SK-N-SH treated with all-trans-retinoic acid at 6 μM for 48 hours (cell line): ENCODE measurements around the gene ALOX15B.

ENCODE experiments used
- ATAC-seq: fragments of 200-7000 bp; cut with Tn5 transposase; 3 replicates; pipeline ENCODE4 v1.9.1; 2020; ENCODE audit warnings: mild to moderate bottlenecking, moderate library complexity
- ARNTL ChIP-seq: fragments of 450-650 bp; formaldehyde crosslinking; IDR thresholded peaks from 2 replicates; pipeline ENCODE4 v1.5.0; 2020; ENCODE audit warnings: low read depth, mild to moderate bottlenecking, moderate library complexity, borderline replicate concordance
- BACH2 ChIP-seq: fragments of 250-450 bp; sonication (Bioruptor Pico); IDR thresholded peaks from 2 replicates; pipeline ENCODE4 v1.9.0; 2021; ENCODE audit warnings: mild to moderate bottlenecking, borderline replicate concordance
- CREB5 ChIP-seq: fragments of 250-450 bp; sonication (Bioruptor Pico); IDR thresholded peaks from 2 replicates; pipeline ENCODE4 v1.5.1; 2020; ENCODE audit warnings: low read depth, mild to moderate bottlenecking, moderate library complexity
- CSDC2 ChIP-seq: fragments of 250-450 bp; sonication (Bioruptor Pico); IDR thresholded peaks from 2 replicates; pipeline ENCODE4 v1.5.0; 2020; ENCODE audit warnings: mild to moderate bottlenecking, moderate library complexity
- CSRNP3 ChIP-seq: fragments of 250-450 bp; sonication (Bioruptor Pico); IDR thresholded peaks from 2 replicates; pipeline ENCODE4 v1.5.1; 2021; ENCODE audit warnings: mild to moderate bottlenecking, moderate library complexity
- ESRRG ChIP-seq: fragments of 250-450 bp; sonication (Bioruptor Pico); IDR thresholded peaks from 2 replicates; pipeline ENCODE4 v1.6.1; 2021; ENCODE audit warnings: mild to moderate bottlenecking
- PATZ1 ChIP-seq: fragments of 250-450 bp; sonication (Bioruptor Pico); IDR thresholded peaks from 2 replicates; pipeline ENCODE4 v1.8.0; 2020; ENCODE audit warnings: mild to moderate bottlenecking, moderate library complexity, borderline replicate concordance
- POU6F1 ChIP-seq: fragments of 250-450 bp; sonication (Bioruptor Pico); IDR thresholded peaks from 2 replicates; pipeline ENCODE4 v1.8.0; 2021; ENCODE audit warnings: low read depth, mild to moderate bottlenecking, moderate library complexity, borderline replicate concordance
- RARB ChIP-seq: fragments of 250-450 bp; sonication (Bioruptor Pico); IDR thresholded peaks from 2 replicates; pipeline ENCODE4 v1.8.0; 2021; ENCODE audit warnings: mild to moderate bottlenecking, moderate library complexity
- SNAI2 ChIP-seq: fragments of 250-450 bp; sonication (Bioruptor Pico); IDR thresholded peaks from 2 replicates; pipeline ENCODE4 v1.5.0; 2020; ENCODE audit warnings: mild to moderate bottlenecking, moderate library complexity
- TSHZ2 ChIP-seq: fragments of 250-450 bp; sonication (Bioruptor Pico); IDR thresholded peaks from 2 replicates; pipeline ENCODE4 v1.5.0; 2020; ENCODE audit warnings: mild to moderate bottlenecking, moderate library complexity
- ZC3H10 ChIP-seq: fragments of 250-450 bp; sonication (Bioruptor Pico); IDR thresholded peaks from 2 replicates; pipeline ENCODE4 v1.5.1; 2021; ENCODE audit warnings: mild to moderate bottlenecking, moderate library complexity
- ZFP3 ChIP-seq: fragments of 250-450 bp; sonication (Bioruptor Pico); IDR thresholded peaks from 2 replicates; pipeline ENCODE4 v1.5.0; 2020; ENCODE audit warnings: mild to moderate bottlenecking, moderate library complexity
- ZFP30 ChIP-seq: fragments of 450-650 bp; formaldehyde crosslinking; IDR thresholded peaks from 2 replicates; pipeline ENCODE4 v1.5.0; 2022; ENCODE audit warnings: mild to moderate bottlenecking, moderate library complexity
- ZNF565 ChIP-seq: fragments of 450-650 bp; formaldehyde crosslinking; conservative IDR thresholded peaks from 2 replicates; pipeline ENCODE4 v1.5.0; 2020; ENCODE audit warnings: low read depth, mild to moderate bottlenecking, moderate library complexity
- ZNF70 ChIP-seq: fragments of 450-650 bp; formaldehyde crosslinking; IDR thresholded peaks from 2 replicates; pipeline ENCODE4 v1.5.0; 2020; ENCODE audit warnings: mild to moderate bottlenecking, moderate library complexity
- ZNF8 ChIP-seq: fragments of 450-650 bp; formaldehyde crosslinking; IDR thresholded peaks from 2 replicates; pipeline ENCODE4 v1.5.0; 2020; ENCODE audit warnings: mild to moderate bottlenecking, moderate library complexity

The ALOX15B gene

GRCh38 chr17:7995724-7996123, 43.1 kb upstream of the ALOX15B start:
- ATAC-seq, result no peak
- TF ChIP-seq BACH2 (CRISPR knock-in tag), result no peak

- no peak for TF ChIP-seq ESRRG (CRISPR knock-in tag)
- no peak for TF ChIP-seq RARB
- TF ChIP-seq ZC3H10, result no peak
- no peak for TF ChIP-seq PATZ1 (CRISPR knock-in tag)
- TF ChIP-seq ZNF70 (CRISPR knock-in tag), result no peak
- TF ChIP-seq CREB5 (CRISPR knock-in tag), result no peak
- TF ChIP-seq BACH2 (CRISPR knock-in tag), result no peak
- no peak for TF ChIP-seq POU6F1 (CRISPR knock-in tag)
- no peak for TF ChIP-seq CSRNP3 (CRISPR knock-in tag)
- TF ChIP-seq ZNF8 (CRISPR knock-in tag), result no peak
- TF ChIP-seq, all 23 proteins: peak for 0
Measured at GRCh38 chr17:7997186-7997585, 41.7 kb upstream of the ALOX15B start.

GRCh38 chr17:8001976-8002720, 36.7 kb upstream of the ALOX15B start, which contains the start of gene GUCY2D:
GUCY2D (plus strand) TSS chr17:8002615; CDS start chr17:8003048, 433 bp downstream.
- TF ChIP-seq ZFP30 (CRISPR knock-in tag) (no peak), CSDC2 (no peak), ZNF8 (CRISPR knock-in tag) (no peak), SNAI2 (CRISPR knock-in tag) (no peak), POU6F1 (CRISPR knock-in tag) (no peak), TSHZ2 (CRISPR knock-in tag) (no peak), ZNF565 (CRISPR knock-in tag) (no peak), ARNTL (CRISPR knock-in tag) (no peak), ZNF70 (CRISPR knock-in tag) (no peak), ESRRG (CRISPR knock-in tag) (no peak), CREB5 (CRISPR knock-in tag) (no peak), ZFP3 (CRISPR knock-in tag) (no peak)
- TF ChIP-seq, all 23 proteins: peak for 0
- ATAC-seq, result no peak

More at GRCh38 chr17:7997186-7997585, 41.7 kb upstream of the ALOX15B start:
- peak; percentile 71 for ATAC-seq
